H9 (cell line): ENCODE data around the gene FMO2. TPM values are rescaled to one million over a fixed set of nuclear protein-coding genes. Genes with fewer than 3 reads are reported as not detected.

Experiments
- DNase-seq: peaks from one replicate; pipeline ENCODE4 v3.0.0-alpha.2; 2017
- H2AFZ ChIP-seq: one replicate; pipeline ENCODE4 v1.6.1; 2013; ENCODE audit warnings: mild to moderate bottlenecking, low read length, control low read depth, moderate library complexity
- H2AK5ac ChIP-seq: 2 replicates; pipeline ENCODE4 v1.6.1; 2013; ENCODE audit warnings: low read length, control low read depth, mixed read lengths; ENCODE audit not compliant: insufficient read length
- H2BK120ac ChIP-seq: one replicate; pipeline ENCODE4 v1.6.1; 2013; ENCODE audit warnings: low read depth, mild to moderate bottlenecking, low read length, control low read depth, inconsistent platforms; ENCODE audit not compliant: poor library complexity, severe bottlenecking
- H2BK12ac ChIP-seq: 2 replicates; pipeline ENCODE4 v1.6.1; 2013; ENCODE audit warnings: low read length, control low read depth, mixed read lengths, low read depth; ENCODE audit not compliant: insufficient read length
- H2BK15ac ChIP-seq: 2 replicates; pipeline ENCODE4 v1.6.1; 2013; ENCODE audit warnings: low read depth, low read length, control low read depth
- H2BK20ac ChIP-seq: one replicate; pipeline ENCODE4 v1.6.1; 2013; ENCODE audit warnings: low read depth, mild to moderate bottlenecking, low read length, control low read depth, inconsistent platforms; ENCODE audit not compliant: poor library complexity, severe bottlenecking
- H2BK5ac ChIP-seq: 2 replicates; pipeline ENCODE4 v1.6.1; 2013; ENCODE audit warnings: low read length, control low read depth, mixed read lengths; ENCODE audit not compliant: insufficient read length
- H3K14ac ChIP-seq: 2 replicates; pipeline ENCODE4 v1.6.1; 2013; ENCODE audit warnings: low read length, control low read depth; ENCODE audit not compliant: insufficient read depth
- H3K18ac ChIP-seq: 2 replicates; pipeline ENCODE4 v1.6.1; 2013; ENCODE audit warnings: low read depth, mild to moderate bottlenecking, mixed read lengths, low read length, control low read depth; ENCODE audit not compliant: insufficient read length
- H3K23ac ChIP-seq: 2 replicates; pipeline ENCODE4 v1.6.1; 2013; ENCODE audit warnings: low read length, control low read depth, mixed read lengths, low read depth; ENCODE audit not compliant: insufficient read length
- H3K23me2 ChIP-seq: 2 replicates; pipeline ENCODE4 v1.6.1; 2013; ENCODE audit warnings: low read depth, mild to moderate bottlenecking, mixed read lengths, low read length, control low read depth; ENCODE audit not compliant: insufficient read length, poor library complexity, severe bottlenecking
- H3K27ac ChIP-seq: 2 replicates; pipeline ENCODE4 v1.5.1; 2013; ENCODE audit warnings: low read length, control low read depth, mixed read lengths, low read depth; ENCODE audit not compliant: insufficient read length
- H3K27me3 ChIP-seq: 2 replicates; pipeline ENCODE4 v1.6.1; 2013; ENCODE audit warnings: low read length, control low read depth, inconsistent platforms; ENCODE audit not compliant: insufficient read depth
- H3K4ac ChIP-seq: 2 replicates; pipeline ENCODE4 v1.6.1; 2013; ENCODE audit warnings: low read depth, mild to moderate bottlenecking, control low read depth, inconsistent platforms, low read length, moderate library complexity
- H3K4me1 ChIP-seq: 2 replicates; pipeline ENCODE4 v1.6.1; 2013; ENCODE audit warnings: low read length, control low read depth, inconsistent platforms; ENCODE audit not compliant: insufficient read depth
- H3K4me2 ChIP-seq: 2 replicates; pipeline ENCODE4 v1.6.1; 2013; ENCODE audit warnings: low read length, control low read depth, mixed read lengths; ENCODE audit not compliant: insufficient read length, insufficient read depth
- H3K56ac ChIP-seq: 2 replicates; pipeline ENCODE4 v1.6.1; 2013; ENCODE audit warnings: low read depth, mild to moderate bottlenecking, mixed read lengths, low read length, control low read depth; ENCODE audit not compliant: insufficient read length
- H3K79me1 ChIP-seq: 2 replicates; pipeline ENCODE4 v1.6.1; 2013; ENCODE audit warnings: low read depth, mild to moderate bottlenecking, moderate library complexity, low read length, control low read depth, inconsistent platforms; ENCODE audit not compliant: insufficient read depth, poor library complexity, severe bottlenecking
- H3K79me2 ChIP-seq: 2 replicates; pipeline ENCODE4 v1.6.1; 2013; ENCODE audit warnings: low read length, control low read depth, inconsistent platforms; ENCODE audit not compliant: insufficient read depth
- H3K9ac ChIP-seq: 2 replicates; pipeline ENCODE4 v1.6.1; 2013; ENCODE audit warnings: low read length, control low read depth, mixed read lengths; ENCODE audit not compliant: insufficient read length; ENCODE audit errors: extremely low read depth
- H3K9me3 ChIP-seq: one replicate; pipeline ENCODE4 v1.6.1; 2013; ENCODE audit warnings: low read depth, low read length, inconsistent platforms; ENCODE audit not compliant: control insufficient read depth
- H3T11ph ChIP-seq: one replicate; pipeline ENCODE4 v1.6.1; 2013; ENCODE audit warnings: mild to moderate bottlenecking, low read length, control low read depth, inconsistent platforms
- H4K20me1 ChIP-seq: one replicate; pipeline ENCODE4 v1.6.1; 2013; ENCODE audit not compliant: control insufficient read depth, insufficient read length, insufficient read depth
- H4K5ac ChIP-seq: 2 replicates; pipeline ENCODE4 v1.6.1; 2013; ENCODE audit warnings: low read depth, mild to moderate bottlenecking, mixed read lengths, low read length, control low read depth; ENCODE audit not compliant: insufficient read length
- H4K8ac ChIP-seq: replicated peaks from 2 replicates; pipeline ENCODE4 v1.6.1; 2013; ENCODE audit warnings: low read length, control low read depth, mixed read lengths, low read depth; ENCODE audit not compliant: insufficient read length
- H4K91ac ChIP-seq: 2 replicates; pipeline ENCODE4 v1.6.1; 2013; ENCODE audit warnings: low read depth, mild to moderate bottlenecking, moderate library complexity, mixed read lengths, low read length, control low read depth; ENCODE audit not compliant: insufficient read length
- H3K27ac Mint-ChIP-seq, 3 experiments: 2 replicates in 2 of 3; 3 replicates in 1 of 3; pipeline ENCODE4 v1.8.0; 2020 to 2021; ENCODE audit warnings: mixed read lengths in 3 of 3, mild to moderate bottlenecking in 1 of 3, moderate library complexity in 1 of 3
- H3K27me3 Mint-ChIP-seq: 2 replicates; pipeline ENCODE4 v1.8.0; 2021; ENCODE audit warnings: low read depth, mild to moderate bottlenecking, moderate library complexity, mixed read lengths
- H3K36me3 Mint-ChIP-seq, 3 experiments: 2 replicates in 2 of 3; 3 replicates in 1 of 3; pipeline ENCODE4 v1.8.0; 2020 to 2021; ENCODE audit warnings: low read depth in 3 of 3, mixed read lengths in 3 of 3; ENCODE audit not compliant: insufficient read depth in 1 of 3
- H3K4me1 Mint-ChIP-seq, 2 experiments: 2 replicates each; pipeline ENCODE4 v1.8.0; 2020; ENCODE audit warnings: mixed read lengths in 2 of 2
- H3K4me3 Mint-ChIP-seq, 2 experiments: 2 replicates in 1 of 2; 3 replicates in 1 of 2; pipeline ENCODE4 v1.8.0; 2020 to 2021; ENCODE audit warnings: mild to moderate bottlenecking in 2 of 2, mixed read lengths in 2 of 2, moderate library complexity in 1 of 2
- H3K9me3 Mint-ChIP-seq, 2 experiments: 2 replicates in 1 of 2; 3 replicates in 1 of 2; pipeline ENCODE4 v1.8.0; 2020; ENCODE audit warnings: mild to moderate bottlenecking in 2 of 2, mixed read lengths in 2 of 2, moderate library complexity in 1 of 2
- CTCF ChIP-seq: fragments of 200-600 bp; sonication (generic); conservative IDR thresholded peaks from 3 replicates; pipeline ENCODE4 v1.8.0; 2021; ENCODE audit warnings: antibody characterized with exemption, mild to moderate bottlenecking
- WGBS: extraction: QIAGEN DNeasy Blood & Tissue Kit; methylation state at CpG from one replicate; pipeline ENCODE4 v1.1.7; 2013; ENCODE audit warnings: missing lambda C conversion rate, low lambda C conversion rate, mixed read lengths; ENCODE audit not compliant: insufficient read length; ENCODE audit errors: extremely low coverage; 5-methylcytosine and 5-hydroxymethylcytosine counted together
- total RNA-seq: library from RNA; stranded (reverse); gene quantifications from 2 replicates; pipeline ENCODE4 v1.2.1, GENCODE V29; 2021

The FMO2 gene
- total RNA-seq, 1 experiment from 2014 or later = not detected

GRCh38 chr1:171191992-171192391, 6.9 kb downstream of the FMO2 start:
- H2AFZ ChIP-seq = no peak overlapping the region
- H4K20me1 ChIP-seq = no peaks in the 10 kb centered on the region
- H3T11ph ChIP-seq = no peak overlapping the region
- H4K5ac ChIP-seq = no peak overlapping the region
- no peak overlapping the region for H3K4me2 ChIP-seq
- no peaks in the 10 kb centered on the region for H3K27me3 ChIP-seq
- no peak overlapping the region for H3K27ac ChIP-seq
- Mint-ChIP-seq H3K4me1 (no peaks in the 10 kb centered on the region; a peak in 1 of 4 replicates), H3K27me3 (no peaks in the 10 kb centered on the region), H3K27ac (no peak overlapping the region), H3K36me3 (no peaks in the 10 kb centered on the region), H3K9me3 (no peaks in the 10 kb centered on the region), H3K4me3 (no peak overlapping the region)
- H3K9me3 ChIP-seq = no peaks in the 10 kb centered on the region
- no peak for TF ChIP-seq CTCF
- H3K14ac ChIP-seq = no peak overlapping the region
- H3K79me1 ChIP-seq = no peaks in the 10 kb centered on the region
- no peak for DNase-seq
- H2BK12ac ChIP-seq = no peak overlapping the region
- no peak overlapping the region for H3K56ac ChIP-seq
- no peak overlapping the region for H4K8ac ChIP-seq
- no peak overlapping the region for H2BK20ac ChIP-seq
- H3K4me1 ChIP-seq = no peaks in the 10 kb centered on the region
- H3K79me2 ChIP-seq = no peaks in the 10 kb centered on the region
- no peak overlapping the region for H3K4ac ChIP-seq
- H3K23ac ChIP-seq = no peak overlapping the region
- H2BK120ac ChIP-seq = no peak overlapping the region
- no peak overlapping the region for H4K91ac ChIP-seq
- H2BK15ac ChIP-seq = no peak overlapping the region
- WGBS = no CpG with 5 or more reads among the region's 1 CpG
- H2BK5ac ChIP-seq = no peak overlapping the region
- no peaks in the 10 kb centered on the region for H3K23me2 ChIP-seq
- no peak overlapping the region for H2AK5ac ChIP-seq
- no peak overlapping the region for H3K9ac ChIP-seq
- H3K18ac ChIP-seq = no peak overlapping the region
